Nephron (organoid): ENCODE measurements around the gene ORC1.

ENCODE experiments used
- H3K27ac Mint-ChIP-seq, 3 experiments: 2 replicates each; pipeline ENCODE4 v1.8.0; 2020; ENCODE audit warnings: mixed read lengths in 3 of 3, mild to moderate bottlenecking in 2 of 3, moderate library complexity in 1 of 3
- H3K27me3 Mint-ChIP-seq: 2 replicates; pipeline ENCODE4 v1.8.0; 2021; ENCODE audit warnings: low read depth, mild to moderate bottlenecking, moderate library complexity, mixed read lengths
- H3K36me3 Mint-ChIP-seq: 2 replicates; pipeline ENCODE4 v1.8.0; 2020; ENCODE audit warnings: low read depth, mixed read lengths
- H3K4me1 Mint-ChIP-seq: 2 replicates; pipeline ENCODE4 v1.8.0; 2020; ENCODE audit warnings: mixed read lengths
- H3K4me3 Mint-ChIP-seq, 3 experiments: 2 replicates each; pipeline ENCODE4 v1.8.0; 2020; ENCODE audit warnings: mild to moderate bottlenecking in 3 of 3, mixed read lengths in 3 of 3, moderate library complexity in 2 of 3
- H3K9me3 Mint-ChIP-seq: 2 replicates; pipeline ENCODE4 v1.8.0; 2020; ENCODE audit warnings: mixed read lengths
- TF ChIP-seq, protein P1 (sequence below), 3 experiments: fragments of 200-600 bp; sonication (generic); IDR thresholded peaks; one replicate each; pipeline ENCODE4 v1.5.0; 2021; ENCODE audit warnings: antibody characterized with exemption in 3 of 3; ENCODE audit not compliant: unreplicated experiment in 3 of 3

Gene ORC1

DNA sequence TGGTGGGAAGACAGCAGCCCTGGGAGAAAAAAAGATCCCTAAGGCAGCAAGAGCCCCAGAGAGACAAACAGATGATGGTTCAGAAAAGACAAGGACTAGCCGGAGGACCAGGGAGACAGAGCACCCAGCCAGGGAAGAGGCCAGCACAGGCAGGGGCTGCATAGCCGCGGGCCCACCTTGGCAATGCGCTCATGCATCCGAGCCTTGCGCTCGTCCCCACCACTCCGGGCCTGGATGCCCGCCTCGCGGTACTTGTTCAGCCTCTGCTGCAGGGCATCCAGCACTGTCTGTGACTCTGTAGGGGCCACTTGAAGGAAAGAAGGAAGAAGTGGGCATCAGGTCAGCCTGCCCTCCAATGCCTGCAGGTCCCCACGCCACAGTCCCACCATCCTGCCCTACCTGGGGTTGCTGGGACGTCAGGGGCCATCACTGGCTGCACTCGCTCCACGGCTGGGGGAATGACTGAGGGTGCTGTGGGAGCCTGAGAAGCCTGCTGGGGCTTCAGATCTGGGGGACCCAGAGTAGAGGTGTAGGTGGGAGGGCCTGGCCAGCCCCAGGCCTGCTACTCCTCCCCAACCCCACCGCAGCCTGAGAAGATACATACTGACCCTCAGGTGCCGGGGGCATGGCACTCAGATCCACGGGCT is 45.2 kb downstream of the ORC1 start:
- TF ChIP-seq, protein P1, sequence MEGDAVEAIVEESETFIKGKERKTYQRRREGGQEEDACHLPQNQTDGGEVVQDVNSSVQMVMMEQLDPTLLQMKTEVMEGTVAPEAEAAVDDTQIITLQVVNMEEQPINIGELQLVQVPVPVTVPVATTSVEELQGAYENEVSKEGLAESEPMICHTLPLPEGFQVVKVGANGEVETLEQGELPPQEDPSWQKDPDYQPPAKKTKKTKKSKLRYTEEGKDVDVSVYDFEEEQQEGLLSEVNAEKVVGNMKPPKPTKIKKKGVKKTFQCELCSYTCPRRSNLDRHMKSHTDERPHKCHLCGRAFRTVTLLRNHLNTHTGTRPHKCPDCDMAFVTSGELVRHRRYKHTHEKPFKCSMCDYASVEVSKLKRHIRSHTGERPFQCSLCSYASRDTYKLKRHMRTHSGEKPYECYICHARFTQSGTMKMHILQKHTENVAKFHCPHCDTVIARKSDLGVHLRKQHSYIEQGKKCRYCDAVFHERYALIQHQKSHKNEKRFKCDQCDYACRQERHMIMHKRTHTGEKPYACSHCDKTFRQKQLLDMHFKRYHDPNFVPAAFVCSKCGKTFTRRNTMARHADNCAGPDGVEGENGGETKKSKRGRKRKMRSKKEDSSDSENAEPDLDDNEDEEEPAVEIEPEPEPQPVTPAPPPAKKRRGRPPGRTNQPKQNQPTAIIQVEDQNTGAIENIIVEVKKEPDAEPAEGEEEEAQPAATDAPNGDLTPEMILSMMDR (IDR thresholded peaks at IDR 0.05; ENCODE audit: unreplicated experiment in 3 of 3), result no peak
- Mint-ChIP-seq H3K4me3 (no peak overlapping the region), H3K27me3 (no peaks in the 10 kb centered on the region), H3K36me3 (peaks cover 71% of the 10 kb centered on the region), H3K4me1 (no peaks in the 10 kb centered on the region), H3K9me3 (no peaks in the 10 kb centered on the region), H3K27ac (no peak overlapping the region)

DNA sequence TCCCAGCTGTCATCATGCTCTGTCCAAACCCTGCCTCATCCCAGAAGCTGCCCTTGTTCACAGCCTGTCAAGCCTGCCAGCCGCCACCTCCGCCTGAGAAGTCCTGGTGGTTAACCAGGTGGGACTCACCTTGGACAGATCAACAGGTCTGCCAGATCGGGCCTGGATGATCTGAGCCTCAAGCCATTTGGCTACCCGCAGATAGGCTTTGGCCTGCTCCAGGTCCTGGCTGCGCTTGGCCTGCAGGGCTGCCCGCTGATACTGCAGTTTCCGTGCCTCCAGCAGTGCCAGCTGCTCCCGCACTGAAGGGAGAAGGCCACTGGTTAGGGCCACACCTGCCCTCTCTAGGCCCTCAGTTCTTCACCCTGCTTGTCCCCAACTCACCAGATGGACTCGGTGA is 46.8 kb downstream of the ORC1 start:
- Mint-ChIP-seq H3K36me3 (peaks cover 80% of the 10 kb centered on the region), H3K27ac (no peak overlapping the region), H3K4me3 (no peak overlapping the region), H3K4me1 (no peaks in the 10 kb centered on the region), H3K9me3 (no peaks in the 10 kb centered on the region), H3K27me3 (no peaks in the 10 kb centered on the region)
- TF ChIP-seq, protein P1 (IDR thresholded peaks at IDR 0.05; ENCODE audit: unreplicated experiment in 3 of 3), result no peak

GRCh38 chr1:52356818-52357355 is 47.3 kb downstream of the ORC1 start:
- no peak overlapping the region for H3K4me3 Mint-ChIP-seq

DNA sequence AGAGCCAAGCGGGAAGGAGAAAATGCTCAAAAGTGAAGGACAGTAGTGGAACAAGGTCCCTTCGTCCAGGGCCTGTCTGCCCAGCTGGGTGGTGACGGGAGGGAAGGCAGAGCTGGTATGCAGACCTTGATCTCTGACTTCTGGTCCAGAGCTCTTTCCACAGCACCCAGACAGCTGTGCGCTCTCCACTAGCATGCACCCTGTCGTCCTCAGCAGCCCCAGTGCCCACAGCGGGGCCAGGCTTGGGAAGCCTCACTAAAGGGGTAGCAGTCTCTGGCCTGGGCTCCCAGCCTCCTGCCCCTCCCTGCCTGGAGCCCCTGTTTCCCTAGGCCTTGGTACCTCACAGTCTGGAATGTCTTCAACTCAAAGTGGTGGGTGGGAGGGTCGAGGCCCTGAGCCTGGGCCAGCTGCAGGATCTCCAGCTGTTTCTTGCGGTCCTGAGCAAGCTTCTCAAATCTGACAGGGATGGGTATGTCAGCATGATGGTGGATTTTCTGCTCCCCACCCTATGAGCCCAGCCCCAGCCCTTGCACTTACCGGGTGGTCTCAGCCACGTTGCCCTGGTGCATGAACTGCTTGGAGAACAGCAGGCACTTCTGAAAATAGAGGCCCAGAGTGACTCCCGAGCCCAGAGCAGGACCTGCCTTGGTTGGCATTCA is 48.2 kb downstream of the ORC1 start:
- TF ChIP-seq, protein P1 (IDR thresholded peaks at IDR 0.05; ENCODE audit: unreplicated experiment in 3 of 3), result no peak
- Mint-ChIP-seq H3K27me3 (no peaks in the 10 kb centered on the region), H3K4me1 (no peaks in the 10 kb centered on the region), H3K4me3 (no peak overlapping the region), H3K36me3 (peaks cover 67% of the 10 kb centered on the region), H3K27ac (no peak overlapping the region), H3K9me3 (no peaks in the 10 kb centered on the region)

More at GRCh38 chr1:52356818-52357355, 47.3 kb downstream of the ORC1 start:
- H3K9me3 Mint-ChIP-seq, result no peaks in the 10 kb centered on the region
- no peaks in the 10 kb centered on the region for H3K27me3 Mint-ChIP-seq
- peaks cover 76% of the 10 kb centered on the region for H3K36me3 Mint-ChIP-seq
- TF ChIP-seq, protein P1 (IDR thresholded peaks at IDR 0.05; ENCODE audit: unreplicated experiment in 3 of 3), result no peak
- no peaks in the 10 kb centered on the region for H3K4me1 Mint-ChIP-seq
- H3K27ac Mint-ChIP-seq, result no peak overlapping the region

- Mint-ChIP-seq H3K4me3 (no peak overlapping the region), H3K9me3 (no peaks in the 10 kb centered on the region), H3K4me1 (no peaks in the 10 kb centered on the region), H3K27ac (no peak overlapping the region), H3K27me3 (no peaks in the 10 kb centered on the region), H3K36me3 (peaks cover 66% of the 10 kb centered on the region)
- TF ChIP-seq, protein P1 (IDR thresholded peaks at IDR 0.05; ENCODE audit: unreplicated experiment in 3 of 3), result no peak
Measured at GRCh38 chr1:52355436-52355835, 48.8 kb downstream of the ORC1 start.
